ENCODE measurements around the gene KLRF1.

Gene KLRF1

DNA sequence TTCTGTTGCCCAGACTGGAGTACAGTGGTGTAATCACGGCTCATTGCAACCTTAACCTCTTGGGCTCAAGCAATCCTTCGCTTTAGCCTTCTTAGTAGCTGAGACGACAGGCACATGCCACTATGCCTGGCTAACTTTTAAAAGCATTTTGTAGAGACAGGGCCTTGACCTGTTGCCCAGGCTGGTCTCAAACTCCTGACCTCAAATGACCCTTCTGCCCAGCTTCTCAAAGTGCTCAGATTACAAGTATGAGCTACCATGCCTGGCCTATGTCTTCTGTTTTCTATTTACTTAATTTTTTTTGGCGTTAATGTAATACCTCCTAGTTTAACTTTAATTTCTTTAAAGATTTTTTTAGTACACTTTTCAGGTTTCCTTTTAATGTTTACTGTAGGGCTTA, 20.6 kb upstream of the KLRF1 start:
- no peaks in the 10 kb centered on the region for H3K36me3 ChIP-seq
- H3K4me3 ChIP-seq (ENCODE audit: low read depth, low read length): no peak overlapping the region
- H3K9me3 ChIP-seq: no peaks in the 10 kb centered on the region
- TF ChIP-seq, protein P1, sequence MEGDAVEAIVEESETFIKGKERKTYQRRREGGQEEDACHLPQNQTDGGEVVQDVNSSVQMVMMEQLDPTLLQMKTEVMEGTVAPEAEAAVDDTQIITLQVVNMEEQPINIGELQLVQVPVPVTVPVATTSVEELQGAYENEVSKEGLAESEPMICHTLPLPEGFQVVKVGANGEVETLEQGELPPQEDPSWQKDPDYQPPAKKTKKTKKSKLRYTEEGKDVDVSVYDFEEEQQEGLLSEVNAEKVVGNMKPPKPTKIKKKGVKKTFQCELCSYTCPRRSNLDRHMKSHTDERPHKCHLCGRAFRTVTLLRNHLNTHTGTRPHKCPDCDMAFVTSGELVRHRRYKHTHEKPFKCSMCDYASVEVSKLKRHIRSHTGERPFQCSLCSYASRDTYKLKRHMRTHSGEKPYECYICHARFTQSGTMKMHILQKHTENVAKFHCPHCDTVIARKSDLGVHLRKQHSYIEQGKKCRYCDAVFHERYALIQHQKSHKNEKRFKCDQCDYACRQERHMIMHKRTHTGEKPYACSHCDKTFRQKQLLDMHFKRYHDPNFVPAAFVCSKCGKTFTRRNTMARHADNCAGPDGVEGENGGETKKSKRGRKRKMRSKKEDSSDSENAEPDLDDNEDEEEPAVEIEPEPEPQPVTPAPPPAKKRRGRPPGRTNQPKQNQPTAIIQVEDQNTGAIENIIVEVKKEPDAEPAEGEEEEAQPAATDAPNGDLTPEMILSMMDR (IDR thresholded peaks at IDR 0.05; ENCODE audit: low read depth, low read length): no peak
- H3K27me3 ChIP-seq: peaks cover 7% of the 10 kb centered on the region
- no peak for DNase-seq
- H3K4me1 ChIP-seq: no peaks in the 10 kb centered on the region

DNA sequence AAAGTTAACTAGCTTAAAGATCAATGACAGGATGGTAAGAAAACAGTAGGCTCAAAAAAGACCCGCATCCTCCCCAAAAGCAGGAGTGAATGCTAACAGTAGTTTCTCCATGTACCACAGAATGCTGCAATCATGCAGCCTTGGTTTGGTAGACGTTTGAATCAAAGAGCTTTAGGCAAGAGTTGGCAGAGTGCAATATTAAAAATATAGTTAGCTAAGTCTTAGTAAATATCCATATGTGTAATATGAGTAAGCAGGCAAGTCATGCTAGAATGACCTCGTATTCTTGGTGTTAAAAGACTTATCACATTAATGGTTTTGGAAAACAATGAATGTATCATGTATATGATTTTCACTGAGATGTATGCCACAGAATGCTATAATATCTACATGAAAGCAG, 18.8 kb upstream of the KLRF1 start:
- H3K4me1 ChIP-seq: no peaks in the 10 kb centered on the region
- TF ChIP-seq, protein P1 (IDR thresholded peaks at IDR 0.05; ENCODE audit: low read depth, low read length): no peak
- H3K9me3 ChIP-seq: no peaks in the 10 kb centered on the region
- no peak overlapping the region for H3K4me3 ChIP-seq (ENCODE audit: low read depth, low read length)
- no peaks in the 10 kb centered on the region for H3K36me3 ChIP-seq
- no peak for DNase-seq
- peaks cover 13% of the 10 kb centered on the region; the same call in 1 of the 2 replicates for H3K27me3 ChIP-seq

DNA sequence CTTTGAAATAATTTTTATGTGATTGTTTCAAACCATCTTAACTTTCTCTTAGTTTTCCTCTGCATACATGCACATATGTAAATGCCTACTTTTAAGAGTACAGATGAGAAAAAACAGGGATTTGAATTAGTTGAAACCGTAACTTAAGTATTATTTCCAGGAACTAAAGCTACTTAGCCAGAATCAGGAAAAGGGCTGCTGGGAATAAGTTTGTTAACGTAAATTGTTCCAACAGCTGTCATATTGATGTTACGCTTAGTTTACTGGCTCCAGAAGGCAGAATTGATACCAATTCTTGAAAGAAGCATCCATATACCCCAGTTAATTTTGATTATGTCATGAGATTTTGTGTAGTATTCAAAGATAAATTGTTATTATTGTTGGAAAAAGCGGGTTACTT, 17.9 kb upstream of the KLRF1 start:
- TF ChIP-seq, protein P1 (IDR thresholded peaks at IDR 0.05; ENCODE audit: low read depth, low read length): no peak
- peaks cover 20% of the 10 kb centered on the region for H3K27me3 ChIP-seq
- no peaks in the 10 kb centered on the region for H3K4me1 ChIP-seq
- no peak overlapping the region for H3K4me3 ChIP-seq (ENCODE audit: low read depth, low read length)
- no peaks in the 10 kb centered on the region for H3K36me3 ChIP-seq
- H3K9me3 ChIP-seq: no peaks in the 10 kb centered on the region; the same call in 1 of the 2 replicates
- DNase-seq: no peak

DNA sequence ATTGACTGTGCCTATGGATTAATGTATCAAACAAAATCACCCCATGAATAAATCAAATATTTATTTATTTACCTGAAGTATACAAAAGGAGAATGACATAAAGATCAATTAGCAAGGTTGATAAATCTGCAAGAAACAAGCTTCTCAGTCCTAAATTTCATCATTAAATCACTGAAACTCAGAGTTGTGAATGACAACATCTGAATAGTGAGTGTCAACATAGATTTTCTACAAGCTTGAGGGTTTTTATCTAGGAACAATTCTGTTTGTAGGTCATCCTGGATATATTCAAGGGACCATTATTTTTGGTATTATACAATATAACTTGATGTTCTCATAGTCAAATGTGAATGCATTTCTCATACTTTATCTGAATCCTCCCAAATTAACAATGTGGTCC, 17.4 kb upstream of the KLRF1 start:
- H3K27me3 ChIP-seq: peaks cover 20% of the 10 kb centered on the region
- TF ChIP-seq, protein P1 (IDR thresholded peaks at IDR 0.05; ENCODE audit: low read depth, low read length): no peak

DNA sequence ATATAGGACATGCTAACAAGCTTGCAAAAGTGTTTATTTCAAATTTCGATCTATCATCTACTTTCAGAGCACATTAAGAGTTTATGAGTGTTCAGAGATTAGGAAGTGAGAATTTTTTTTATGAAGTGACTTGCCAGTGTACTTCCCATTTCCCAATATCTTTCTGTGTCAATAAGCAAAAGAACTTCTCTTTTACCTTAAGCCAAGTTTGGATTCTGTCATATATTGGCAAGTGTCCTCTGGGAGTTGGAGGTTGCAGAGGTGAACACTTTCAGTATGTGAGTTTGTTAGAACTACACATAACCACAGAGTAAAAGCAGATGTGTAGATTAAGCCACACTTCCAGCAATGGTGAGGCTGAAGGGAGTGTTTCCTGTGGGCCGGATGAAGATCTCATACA, 16.6 kb upstream of the KLRF1 start:
- DNase-seq: no peak
- H3K36me3 ChIP-seq: no peaks in the 10 kb centered on the region
- H3K4me3 ChIP-seq (ENCODE audit: low read depth, low read length): no peak overlapping the region

More for the DNA sequence above, 17.4 kb upstream of the KLRF1 start:
- Histone ChIP-seq H3K9me3 (no peaks in the 10 kb centered on the region; the same call in 1 of the 2 replicates), H3K4me1 (no peaks in the 10 kb centered on the region), H3K36me3 (no peaks in the 10 kb centered on the region), H3K4me3 (ENCODE audit: low read depth, low read length) (no peak overlapping the region)
- no peak for DNase-seq

DNA sequence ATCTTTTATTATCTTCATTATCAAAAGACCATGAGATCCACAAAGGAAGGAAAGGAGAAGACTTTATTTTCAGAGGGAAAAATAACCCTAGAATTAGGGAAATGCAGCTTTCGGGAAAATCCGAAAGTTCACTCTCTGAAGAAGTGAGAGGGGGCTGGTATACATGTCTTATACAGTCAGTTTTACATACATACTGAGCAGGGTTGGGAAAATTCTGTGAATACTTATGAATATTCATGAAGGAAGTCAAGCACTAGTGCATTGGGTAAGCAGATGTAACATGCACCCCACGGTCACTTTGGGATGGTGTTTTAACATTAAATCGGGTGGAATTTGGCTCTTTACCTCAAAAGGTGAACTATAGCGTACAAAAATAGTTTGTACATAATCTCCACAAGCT, 15.7 kb upstream of the KLRF1 start:
- TF ChIP-seq, protein P1 (IDR thresholded peaks at IDR 0.05; ENCODE audit: low read depth, low read length): no peak
- Histone ChIP-seq H3K4me3 (ENCODE audit: low read depth, low read length) (no peak overlapping the region), H3K36me3 (no peaks in the 10 kb centered on the region)

More for the DNA sequence above, 16.6 kb upstream of the KLRF1 start:
- TF ChIP-seq, protein P1 (IDR thresholded peaks at IDR 0.05; ENCODE audit: low read depth, low read length): no peak
- Histone ChIP-seq H3K9me3 (no peaks in the 10 kb centered on the region; the same call in 1 of the 2 replicates), H3K27me3 (peaks cover 20% of the 10 kb centered on the region), H3K4me1 (no peaks in the 10 kb centered on the region)

More for the DNA sequence above, 15.7 kb upstream of the KLRF1 start:
- Histone ChIP-seq H3K4me1 (no peaks in the 10 kb centered on the region), H3K27me3 (peaks cover 23% of the 10 kb centered on the region), H3K9me3 (no peaks in the 10 kb centered on the region; the same call in 1 of the 2 replicates)
- DNase-seq: no peak

Measured in BE2C (cell line).